ENCODE results near the gene CEP57L1.
"Not testable (repeated sequence)": the region's sequence is repeated elsewhere in the genome, so short reads cannot be mapped to it uniquely, and the experiment has no call there.

Gene CEP57L1

DNA sequence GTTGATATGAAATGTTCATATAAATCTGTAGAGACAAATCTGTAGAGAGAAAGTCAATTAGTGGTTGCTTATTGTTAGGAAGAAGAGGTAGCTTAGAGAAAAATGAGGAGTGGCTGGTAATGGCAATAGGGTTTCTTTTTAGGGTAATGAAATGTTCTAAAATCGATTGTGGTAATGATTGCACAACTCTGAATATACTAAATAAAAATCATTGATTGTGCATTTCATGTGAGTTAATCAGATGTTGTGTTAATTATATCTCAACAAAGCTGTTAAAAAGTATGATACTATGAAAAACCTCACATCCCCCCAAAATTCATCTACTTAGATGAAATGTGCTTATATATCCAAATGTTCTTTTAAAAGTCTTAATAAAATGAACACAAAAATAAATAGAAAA lies 84.2 kb downstream of the CEP57L1 start:
- DNase-seq: no peak

DNA sequence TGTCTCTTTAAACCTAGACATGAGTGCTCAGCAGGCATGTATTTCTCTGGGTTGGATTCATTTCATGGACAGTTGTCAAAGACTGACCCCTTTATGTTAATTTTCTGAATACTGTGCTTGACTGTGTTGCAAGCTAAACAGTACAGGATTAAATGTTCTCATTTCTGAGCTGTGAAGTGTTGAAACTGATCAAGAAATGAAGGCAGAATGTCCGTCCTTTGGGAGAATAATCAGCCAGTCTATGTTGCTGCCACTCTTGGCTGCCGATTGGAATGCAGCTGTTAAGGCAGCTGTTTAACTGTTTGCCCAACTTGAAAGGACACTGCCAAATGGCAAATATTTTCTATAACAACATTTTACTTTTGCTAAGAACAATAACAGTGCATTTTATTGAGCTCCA lies 87.3 kb downstream of the CEP57L1 start:
- DNase-seq: no peak

DNA sequence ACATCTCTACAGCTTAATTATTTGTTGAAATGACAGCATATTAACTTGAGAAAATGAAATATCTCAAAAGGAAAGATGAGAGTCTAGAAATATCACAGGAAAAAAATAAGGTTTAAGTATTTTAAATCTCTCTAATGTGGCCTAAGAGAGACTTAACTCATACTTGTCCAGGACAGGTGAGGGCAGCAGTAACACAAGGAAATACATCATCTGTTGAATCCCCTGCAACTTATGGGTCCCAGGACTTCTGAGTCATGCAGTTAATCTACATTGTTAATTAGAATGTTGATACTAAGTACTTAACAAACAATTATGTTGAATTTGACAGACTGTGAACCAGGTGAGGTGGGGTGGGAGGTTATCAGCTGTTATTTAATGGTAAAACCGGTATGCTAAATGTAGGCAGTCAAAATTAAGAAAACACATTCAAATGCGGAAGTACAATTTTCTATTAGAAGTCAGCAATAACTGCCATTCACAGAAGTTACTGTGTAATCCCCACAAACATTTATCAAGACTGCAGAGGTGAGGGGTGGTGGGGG lies 87.9 kb downstream of the CEP57L1 start:
- DNase-seq: no peak

DNA sequence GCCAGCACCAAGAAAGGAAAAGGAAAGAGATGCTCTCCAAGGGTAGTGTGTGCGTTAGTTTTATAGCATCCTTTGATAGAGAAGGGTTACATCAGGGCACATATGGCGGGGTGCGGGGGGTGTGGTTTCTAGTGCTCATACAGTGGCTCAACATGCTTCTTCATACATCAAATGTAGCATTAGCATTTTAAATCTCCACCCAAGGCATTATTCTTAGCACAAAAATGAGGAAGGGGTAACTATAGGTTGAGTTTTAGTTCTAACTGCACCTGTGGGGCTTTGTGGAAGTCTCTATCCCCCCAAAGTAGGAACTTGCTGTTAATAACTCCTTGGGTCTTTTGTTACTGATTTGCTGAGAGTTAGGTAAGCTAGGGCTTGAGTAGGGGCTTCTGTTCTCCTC lies 89.3 kb downstream of the CEP57L1 start:
- no peak for DNase-seq

DNA sequence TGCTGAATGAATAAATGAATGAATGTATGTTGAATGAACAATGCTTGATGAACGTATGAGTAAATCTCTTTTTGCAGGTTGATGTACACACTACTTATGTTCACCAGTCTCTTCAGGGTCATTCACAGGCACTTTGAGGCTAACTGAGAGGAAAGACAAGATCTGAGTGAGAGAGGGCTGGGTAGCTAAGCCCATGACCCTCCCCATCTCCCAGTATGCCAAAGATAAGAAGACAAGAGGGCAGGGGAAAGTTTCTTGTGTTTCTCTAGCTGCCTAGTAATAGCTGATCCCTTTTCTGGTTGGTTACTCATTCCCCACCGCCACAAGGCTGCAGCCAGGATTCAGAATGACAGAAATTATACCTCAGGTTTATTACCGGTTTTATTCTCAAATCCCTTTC lies 90.7 kb downstream of the CEP57L1 start:
- DNase-seq: no peak

DNA sequence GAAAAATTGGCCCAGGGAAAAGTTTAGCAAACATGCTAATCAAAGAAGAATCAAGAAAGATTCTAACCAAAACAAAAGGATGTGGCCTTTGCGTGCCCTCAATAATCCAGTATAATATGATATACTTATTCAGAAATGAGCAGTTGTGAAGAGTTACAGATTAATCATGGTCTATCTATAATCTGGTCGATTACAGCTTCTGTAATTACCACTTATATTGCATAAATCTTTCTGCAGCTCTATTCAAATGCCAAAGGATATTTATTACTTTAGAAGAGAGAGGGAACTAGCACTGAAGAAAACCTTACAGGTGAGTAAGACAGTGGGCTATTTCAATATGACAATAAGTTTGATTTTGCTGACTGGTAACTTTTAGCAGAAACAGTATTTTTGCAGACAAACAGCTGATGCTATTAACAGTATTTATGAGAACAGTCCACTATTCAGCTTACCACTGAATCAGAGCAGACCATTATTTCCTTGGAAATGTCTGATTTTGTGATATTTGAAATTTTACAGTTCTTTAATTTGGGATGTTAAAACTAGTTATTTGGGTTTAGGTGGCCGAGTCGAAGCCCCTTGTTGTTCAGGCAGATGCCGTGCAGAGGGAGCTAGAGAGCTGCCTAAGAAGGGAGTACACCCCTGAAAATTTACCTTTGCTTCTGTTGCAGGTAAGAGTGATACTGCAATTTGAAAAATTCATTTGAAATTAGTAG lies 92.2 kb downstream of the CEP57L1 start:
- peak; percentile 59 for DNase-seq

DNA sequence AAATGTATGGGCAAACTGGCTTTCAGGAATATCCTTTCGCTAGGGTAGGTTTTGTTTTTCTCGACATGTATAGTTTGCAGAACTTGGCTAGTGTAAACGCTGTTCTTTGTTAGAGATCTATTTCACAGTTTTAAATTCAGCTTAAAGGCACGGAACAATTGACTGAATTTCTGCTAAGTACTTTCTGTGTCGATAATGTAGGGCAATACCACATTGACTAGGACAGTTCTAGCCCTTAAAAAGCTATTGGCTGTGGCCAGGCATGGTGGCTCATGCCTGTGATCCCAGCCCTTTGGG lies 92.8 kb downstream of the CEP57L1 start:
- no peak for DNase-seq

DNA sequence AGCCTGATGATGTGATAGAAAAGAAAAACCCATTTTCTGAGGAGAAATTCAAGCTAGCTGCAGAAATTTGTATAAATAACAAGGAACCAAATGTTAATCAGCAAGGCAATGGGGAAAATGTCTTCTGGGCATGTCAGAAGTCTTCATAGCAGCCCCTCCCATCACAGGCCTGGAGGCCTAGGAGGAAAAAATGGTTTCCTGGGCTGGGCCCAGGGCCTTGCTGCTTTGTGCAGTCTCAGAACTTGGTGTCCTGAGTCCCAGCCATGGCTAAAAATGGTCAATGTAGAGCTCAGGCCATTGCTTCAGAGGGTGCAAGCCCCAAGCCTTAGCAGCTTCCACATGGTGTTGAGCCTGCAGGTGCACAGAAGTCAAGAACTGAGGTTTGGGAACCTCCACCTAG lies 96.1 kb downstream of the CEP57L1 start:
- not testable (repeated sequence) for DNase-seq

DNA sequence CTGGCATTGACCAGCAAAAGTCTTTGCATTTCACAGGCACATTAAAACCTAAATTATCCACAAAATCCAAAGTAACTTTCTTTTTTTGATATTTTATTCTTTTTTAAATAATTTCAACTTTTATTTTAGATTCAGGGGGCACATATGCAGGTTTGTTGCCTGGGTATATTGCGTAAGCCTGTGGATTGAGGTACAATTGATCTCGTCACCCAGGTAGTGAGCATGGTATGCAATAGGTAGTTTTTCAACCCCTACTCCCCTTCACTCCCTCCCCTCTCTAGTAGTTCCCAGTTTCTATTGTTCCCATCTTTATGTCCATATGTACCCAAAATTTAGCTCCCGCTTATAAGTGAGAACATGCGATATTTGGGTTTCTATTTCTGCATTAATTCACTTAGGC lies 97.6 kb downstream of the CEP57L1 start:
- no peak for DNase-seq

DNA sequence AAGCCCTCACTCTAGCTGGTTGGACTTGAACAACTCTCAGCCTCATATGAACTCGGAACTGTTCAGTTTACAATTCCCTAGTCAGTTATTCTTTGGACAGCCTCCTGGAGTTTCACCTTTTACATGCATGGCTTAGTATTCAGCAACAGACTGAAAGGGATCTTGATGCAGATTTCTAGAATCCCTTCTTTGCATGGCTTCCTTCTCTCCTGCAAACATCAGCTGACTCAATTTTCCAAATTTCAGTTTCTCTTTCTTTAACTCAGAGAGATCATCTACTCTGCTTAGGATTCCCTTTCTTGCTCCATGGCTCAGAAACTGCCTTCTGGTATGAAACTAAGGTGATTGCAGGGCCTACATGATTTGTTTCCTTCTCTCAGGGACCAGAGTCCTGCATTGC lies 99.6 kb downstream of the CEP57L1 start:
- no peak for DNase-seq

DNA sequence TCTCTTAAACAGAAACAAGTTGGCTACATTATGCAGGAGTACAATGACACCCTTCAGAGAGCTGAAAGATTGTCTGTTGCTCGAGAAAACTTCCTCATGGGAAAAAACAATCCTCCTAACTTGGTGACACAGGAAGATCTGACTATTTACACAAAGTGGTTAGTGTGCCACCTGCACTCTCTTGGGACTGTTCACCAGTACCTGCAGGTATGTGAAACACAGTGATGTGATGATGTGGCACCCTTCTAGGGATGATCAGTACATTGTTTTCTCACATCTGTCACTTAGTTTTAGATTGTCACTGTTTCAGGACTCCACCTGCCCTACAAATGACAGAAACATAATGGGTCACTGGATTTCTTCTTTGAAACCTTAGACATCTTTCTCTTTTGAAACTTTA lies 101.8 kb downstream of the CEP57L1 start:
- DNase-seq: no peak

DNA sequence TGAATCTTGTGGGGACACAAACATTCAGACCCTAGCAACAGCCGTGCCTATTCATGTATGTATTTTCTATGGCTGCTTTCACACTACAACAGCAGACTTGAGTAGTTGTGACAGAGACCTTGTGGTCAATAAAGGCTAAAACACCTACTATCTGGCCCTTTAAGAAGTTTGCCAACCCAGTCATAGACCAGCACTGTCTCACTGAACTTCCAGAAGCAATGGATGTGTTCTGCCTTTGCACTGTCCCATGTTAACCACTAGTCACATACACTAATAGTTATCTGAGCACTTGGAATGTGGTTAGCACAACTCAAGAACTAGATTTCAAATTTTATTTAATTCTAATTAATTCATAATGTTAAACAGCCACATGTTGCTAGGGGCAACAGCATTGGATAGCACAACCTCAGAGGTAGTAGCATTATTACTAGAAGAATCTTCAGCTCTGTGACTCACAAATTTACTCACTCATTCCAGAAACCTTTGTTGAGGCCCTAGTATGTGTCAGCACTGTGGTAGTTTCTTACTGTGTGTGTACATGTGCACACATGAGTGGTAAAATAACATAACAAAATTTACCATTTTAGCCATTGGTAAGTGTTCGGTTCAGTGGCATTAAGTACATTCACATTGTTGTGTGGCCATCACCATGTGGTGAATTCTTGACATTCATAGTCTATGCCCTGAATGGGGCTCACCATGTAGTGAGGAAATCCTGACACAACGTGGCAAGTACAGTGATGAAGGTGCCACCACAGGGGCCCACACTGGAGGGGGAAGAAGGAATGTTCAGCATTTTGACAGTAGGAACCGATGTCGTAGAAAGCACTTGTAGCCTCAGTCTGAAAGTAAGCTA lies 107.3 kb downstream of the CEP57L1 start:
- DNase-seq: peak; percentile 9

DNA sequence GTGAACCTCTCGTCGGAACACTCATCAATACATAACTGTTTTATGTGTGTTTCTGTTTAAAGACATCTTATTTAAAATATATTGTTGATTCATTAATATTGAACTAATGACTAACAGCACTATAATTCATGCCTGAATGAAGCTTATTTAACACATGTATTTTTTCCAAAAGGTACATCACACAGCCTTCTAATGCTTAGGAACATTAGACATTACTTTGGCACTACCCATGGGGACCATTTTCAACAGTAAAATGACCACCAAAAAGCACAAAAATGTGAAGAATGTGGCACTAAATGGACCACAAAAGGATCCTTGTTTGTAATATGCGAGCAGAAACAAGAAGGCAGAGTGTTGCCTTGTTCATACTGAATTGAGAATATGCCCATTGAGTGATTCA lies 109.2 kb downstream of the CEP57L1 start:
- no peak for DNase-seq

DNA sequence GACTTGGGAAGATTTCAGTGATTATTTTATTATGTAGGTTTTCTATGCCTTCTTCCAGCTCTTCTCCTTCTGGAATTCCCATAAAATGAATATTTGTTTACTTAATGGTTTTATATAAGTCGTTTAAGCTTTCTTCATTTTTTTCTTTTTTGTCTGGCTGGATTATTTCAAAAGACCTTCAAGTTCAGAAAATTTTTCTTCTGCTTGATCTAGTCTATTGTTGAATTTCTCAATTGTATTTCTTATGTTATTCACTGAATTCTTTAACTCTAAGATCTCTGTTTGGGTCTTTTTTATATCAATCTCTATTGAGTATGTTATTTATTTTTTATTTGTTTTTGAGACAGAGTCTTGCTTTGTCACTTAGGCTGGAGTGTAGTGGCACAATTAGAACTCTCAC lies 117.4 kb downstream of the CEP57L1 start:
- no peak for DNase-seq
